NCI-H774 (cell line): ENCODE results near the gene OIT3.
A peak's percentile ranks its signal among the peaks of the same experiment; 100 is the strongest.

Source experiments
- DNase-seq: peaks from one replicate; lab custom pipeline; 2025; lab: John Stamatoyannopoulos, UW

Gene OIT3

GRCh38 chr10:72893136-72893798, at the start of gene OIT3:
Gene OIT3, plus strand, starts transcription at chr10:72893739. Its CDS starts 60 bp downstream, at chr10:72893799.
- no peak for DNase-seq

- DNase-seq, result no peak
Observed at GRCh38 chr10:72846238-72846637, 47.3 kb upstream of the OIT3 start.

- no peak for DNase-seq
Observed at GRCh38 chr10:72847681-72848080, 45.9 kb upstream of the OIT3 start.

GRCh38 chr10:72850861-72851260, 42.7 kb upstream of the OIT3 start:
- no peak for DNase-seq

- no peak for DNase-seq
Observed at GRCh38 chr10:72851509-72851908, 42.0 kb upstream of the OIT3 start.

- DNase-seq, result no peak
Observed at GRCh38 chr10:72852508-72852907, 41.0 kb upstream of the OIT3 start.

GRCh38 chr10:72855129-72855528, 38.4 kb upstream of the OIT3 start:
- no peak for DNase-seq

- DNase-seq, result no peak
Observed at GRCh38 chr10:72855790-72856189, 37.7 kb upstream of the OIT3 start.

GRCh38 chr10:72858067-72858466, 35.5 kb upstream of the OIT3 start:
- no peak for DNase-seq

GRCh38 chr10:72862957-72863356, 30.6 kb upstream of the OIT3 start:
- no peak for DNase-seq

- DNase-seq, result peak; percentile 3
Observed at GRCh38 chr10:72875250-72876055, 18.1 kb upstream of the OIT3 start.

- DNase-seq, result no peak
Observed at GRCh38 chr10:72879245-72879644, 14.3 kb upstream of the OIT3 start.

- DNase-seq, result no peak
Observed at GRCh38 chr10:72881291-72881690, 12.2 kb upstream of the OIT3 start.

GRCh38 chr10:72883861-72884260, 9.7 kb upstream of the OIT3 start:
- DNase-seq, result no peak

- no peak for DNase-seq
Observed at GRCh38 chr10:72885953-72886352, 7.6 kb upstream of the OIT3 start.

- DNase-seq, result no peak
Observed at GRCh38 chr10:72886621-72887020, 6.9 kb upstream of the OIT3 start.

- DNase-seq, result no peak
Observed at GRCh38 chr10:72887043-72887442, 6.5 kb upstream of the OIT3 start.

GRCh38 chr10:72888151-72888638, 5.3 kb upstream of the OIT3 start:
- no peak for DNase-seq

- DNase-seq, result peak; percentile 8
Observed at GRCh38 chr10:72889391-72889831, 4.1 kb upstream of the OIT3 start.

- no peak for DNase-seq
Observed at GRCh38 chr10:72890086-72890485, 3.5 kb upstream of the OIT3 start.

GRCh38 chr10:72895236-72895850, 1.8 kb downstream of the OIT3 start:
- DNase-seq, result no peak

GRCh38 chr10:72898616-72899015, 5.1 kb downstream of the OIT3 start:
- no peak for DNase-seq

GRCh38 chr10:72899545-72899944, 6.0 kb downstream of the OIT3 start:
- DNase-seq, result no peak
